ENCODE measurements around the gene HAGHL.

HAGHL gene

DNA sequence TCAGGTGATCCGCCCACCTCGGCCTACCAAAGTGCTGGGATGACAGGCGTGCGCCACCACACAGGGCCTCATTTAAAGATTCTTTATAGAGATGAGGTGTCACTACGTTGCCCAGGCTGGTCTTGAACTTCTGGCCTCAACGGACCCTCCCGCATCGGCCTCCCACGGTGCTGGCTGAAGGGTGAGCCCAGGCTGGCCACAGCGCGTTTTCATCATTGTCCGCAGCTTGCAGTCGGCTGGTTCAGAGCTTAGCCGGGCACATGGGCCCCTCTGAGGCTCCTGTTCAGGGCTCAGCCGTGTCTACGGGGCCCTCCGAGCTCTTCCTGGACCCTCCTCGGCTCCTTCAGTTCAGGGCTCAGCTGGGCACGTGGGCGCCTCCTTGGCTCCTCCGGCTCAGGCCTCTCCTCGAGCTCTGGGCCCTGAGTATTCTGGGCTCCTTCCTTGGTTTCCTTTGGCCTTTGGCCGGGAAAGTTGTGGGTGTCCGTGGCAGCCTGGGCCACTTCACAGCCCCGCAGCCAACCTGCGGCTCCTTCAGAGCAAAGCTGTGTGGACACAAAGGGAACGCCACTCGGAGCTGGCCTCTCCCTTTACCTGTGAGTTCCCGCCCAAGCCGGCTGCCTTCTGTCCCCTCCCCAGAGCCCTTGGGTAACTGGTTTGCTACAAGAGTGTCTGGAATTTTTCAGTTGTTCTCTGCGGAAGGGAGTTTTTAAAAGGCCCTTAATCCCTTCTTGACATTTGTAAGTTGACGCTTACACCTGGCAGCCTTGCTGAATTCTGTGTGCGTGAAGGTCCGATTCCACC, 32.4 kb downstream of the HAGHL start:
- no peak for DNase-seq (ENCODE audit: low read depth in 2 of 2)

DNA sequence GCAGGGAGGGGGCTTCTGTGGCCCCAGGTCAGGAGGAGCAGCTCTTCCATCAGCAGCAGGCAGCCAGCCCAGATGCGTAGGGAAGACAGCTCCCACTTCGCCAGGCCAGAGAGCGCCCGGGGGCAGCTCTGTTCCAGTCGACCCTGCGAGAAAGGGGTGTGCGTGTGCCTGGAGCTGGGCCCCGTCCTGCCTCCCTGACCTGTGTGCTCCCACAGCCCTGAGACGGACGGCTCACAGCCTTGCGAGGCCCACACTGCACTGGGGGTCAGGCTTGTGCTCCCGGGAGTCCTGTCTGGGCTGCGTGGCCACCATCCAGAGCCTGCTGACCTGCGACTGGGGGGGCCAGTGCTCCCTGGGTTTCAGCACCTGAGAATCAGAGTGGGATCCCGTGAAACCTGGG, 33.2 kb downstream of the HAGHL start:
- no peak for DNase-seq (ENCODE audit: low read depth in 2 of 2)

DNA sequence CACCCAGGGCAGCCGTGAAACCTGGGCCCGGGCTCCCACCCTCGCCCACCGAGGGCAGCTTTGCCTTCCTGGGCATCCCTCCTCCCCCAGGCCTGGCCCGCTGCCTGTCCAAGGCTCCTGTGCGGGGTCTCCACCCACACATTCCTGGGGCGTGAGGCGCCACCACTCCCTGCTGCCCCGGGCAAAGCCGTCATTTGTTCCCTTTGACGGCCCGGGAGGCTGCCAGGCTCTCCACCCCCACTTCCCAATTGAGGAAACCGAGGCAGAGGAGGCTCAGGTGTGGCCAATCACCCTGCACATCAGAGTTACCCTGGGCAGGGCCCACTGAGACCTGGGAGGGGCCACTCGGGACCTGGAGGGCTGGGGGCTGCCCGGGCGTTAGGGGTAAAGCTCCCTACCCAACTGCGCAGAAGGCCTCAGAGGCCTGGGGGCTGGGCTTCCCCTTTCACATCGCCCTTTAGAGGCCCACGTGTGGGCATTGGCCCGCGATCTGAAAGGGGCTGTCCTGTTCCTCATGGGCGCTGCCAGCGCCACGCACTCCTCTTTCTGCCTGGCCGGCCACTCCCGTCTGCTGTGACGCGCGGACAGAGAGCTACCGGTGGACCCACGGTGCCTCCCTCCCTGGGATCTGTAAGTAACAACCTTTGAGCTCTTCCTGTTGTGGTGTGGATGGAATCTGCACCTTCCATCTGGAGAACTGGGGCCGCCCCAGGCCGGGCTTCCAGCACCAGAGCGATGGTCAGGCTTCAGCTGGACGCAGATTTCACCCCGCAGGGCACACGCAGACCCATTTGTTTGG, 33.8 kb downstream of the HAGHL start, which contains the start of gene MSLN:
Gene MSLN (plus strand): TSS at position 190 of the 799 bp plus-strand sequence. CDS start 1,947 bp downstream, outside the sequence.
- no peak for DNase-seq (ENCODE audit: low read depth in 2 of 2)

DNA sequence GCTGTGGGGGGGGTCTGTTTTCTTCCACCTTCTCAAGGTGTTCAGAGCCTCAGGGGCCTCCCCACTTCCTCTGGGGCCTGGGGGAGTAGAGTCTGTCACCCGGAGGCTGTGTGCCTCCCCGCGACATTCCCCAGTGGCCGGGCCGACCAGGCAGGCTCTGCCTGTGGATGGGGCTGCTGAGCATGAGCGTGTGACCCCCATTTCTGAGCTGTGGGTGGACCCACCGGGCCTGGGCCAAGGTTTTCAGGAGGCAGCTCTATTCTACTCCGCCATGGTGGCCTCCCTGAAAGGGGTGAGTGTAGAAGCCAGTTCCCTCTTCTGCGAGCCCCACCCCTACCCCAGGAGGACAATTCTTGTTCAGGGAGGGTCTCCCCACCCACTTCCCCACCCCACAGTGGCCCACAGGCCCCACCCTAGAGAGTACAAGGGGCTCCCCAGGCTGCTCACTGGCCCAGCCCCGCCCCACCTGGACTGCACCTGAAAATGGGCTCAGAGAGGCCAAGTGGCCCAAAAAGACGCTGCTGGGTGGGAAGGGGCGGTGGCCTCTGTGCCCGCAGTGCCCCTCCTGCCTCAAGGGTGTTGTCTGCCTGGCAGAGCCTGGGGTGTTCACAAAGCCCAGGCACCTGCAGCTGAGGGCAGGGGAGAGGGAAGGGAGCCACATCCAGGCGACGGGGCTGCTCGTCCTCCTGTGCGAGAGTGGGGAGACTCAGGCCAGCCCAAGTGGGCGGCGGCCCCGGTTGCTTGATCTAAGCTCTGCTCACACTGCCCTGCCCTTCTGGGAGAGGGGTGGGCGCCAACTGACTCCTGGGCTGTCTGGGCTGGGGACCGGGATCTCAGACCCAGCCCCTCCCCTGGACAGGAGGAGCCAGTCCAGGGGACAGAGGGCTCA, 35.0 kb downstream of the HAGHL start:
- no peak for DNase-seq (ENCODE audit: low read depth in 2 of 2)

- DNase-seq (ENCODE audit: low read depth in 2 of 2) = no peak
These were observed 35.8 kb downstream of the HAGHL start for GRCh38 chr16:762595-763268.

- no peak for DNase-seq (ENCODE audit: low read depth in 2 of 2)
These were observed 36.7 kb downstream of the HAGHL start for GRCh38 chr16:763369-764183.

DNA sequence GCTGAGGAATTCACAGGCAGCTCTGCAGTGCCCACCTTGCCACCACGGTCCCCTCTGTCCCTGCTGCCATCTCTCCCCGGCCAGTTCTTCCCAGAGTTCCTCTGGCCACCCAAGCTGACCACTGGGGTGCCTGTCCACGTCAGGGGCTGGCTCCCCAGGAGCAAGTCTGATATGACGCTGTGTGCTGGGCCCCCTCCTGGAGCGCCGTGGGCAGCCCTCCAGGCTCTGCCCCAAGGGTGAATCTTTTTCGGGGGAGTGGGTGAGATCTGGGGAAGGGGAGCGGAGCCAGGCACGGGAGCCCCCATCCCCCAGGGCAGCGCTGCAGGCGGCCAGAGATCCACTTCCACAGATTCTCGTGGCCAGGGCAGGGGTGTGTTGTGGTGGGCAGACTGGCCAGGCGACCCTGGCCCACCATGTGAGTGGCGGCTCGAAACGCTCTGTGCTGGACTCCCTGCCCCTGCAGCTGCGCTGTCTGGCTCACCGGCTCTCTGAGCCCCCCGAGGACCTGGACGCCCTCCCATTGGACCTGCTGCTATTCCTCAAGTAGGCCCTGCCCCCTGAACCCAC, 37.4 kb downstream of the HAGHL start:
- DNase-seq (ENCODE audit: low read depth in 2 of 2) = no peak

DNA sequence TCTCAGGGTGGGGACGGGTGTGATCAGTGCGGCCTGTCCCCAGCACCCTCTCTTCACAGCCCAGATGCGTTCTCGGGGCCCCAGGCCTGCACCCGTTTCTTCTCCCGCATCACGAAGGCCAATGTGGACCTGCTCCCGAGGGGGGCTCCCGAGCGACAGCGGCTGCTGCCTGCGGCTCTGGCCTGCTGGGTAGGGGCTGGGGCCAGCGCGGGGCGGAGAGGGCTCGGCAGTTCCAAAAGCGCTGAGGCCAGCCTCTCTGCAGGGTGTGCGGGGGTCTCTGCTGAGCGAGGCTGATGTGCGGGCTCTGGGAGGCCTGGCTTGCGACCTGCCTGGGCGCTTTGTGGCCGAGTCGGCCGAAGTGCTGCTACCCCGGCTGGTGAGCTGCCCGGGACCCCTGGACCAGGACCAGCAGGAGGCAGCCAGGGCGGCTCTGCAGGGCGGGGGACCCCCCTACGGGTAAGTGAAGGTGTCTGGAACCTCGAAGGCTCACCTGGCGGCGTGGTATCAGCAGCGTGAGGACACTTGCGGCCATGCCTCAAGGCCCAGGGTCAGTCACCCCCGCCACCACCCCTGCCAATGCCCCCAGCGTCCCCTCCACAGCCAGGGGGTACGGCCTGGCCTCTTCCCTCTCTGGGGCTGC, 38.1 kb downstream of the HAGHL start:
- DNase-seq (ENCODE audit: low read depth in 2 of 2) = no peak

GRCh38 chr16:765488-765865, 38.6 kb downstream of the HAGHL start:
- no peak for DNase-seq (ENCODE audit: low read depth in 2 of 2)

- DNase-seq (ENCODE audit: low read depth in 2 of 2) = no peak
These were observed 39.3 kb downstream of the HAGHL start for GRCh38 chr16:766008-766819.

DNA sequence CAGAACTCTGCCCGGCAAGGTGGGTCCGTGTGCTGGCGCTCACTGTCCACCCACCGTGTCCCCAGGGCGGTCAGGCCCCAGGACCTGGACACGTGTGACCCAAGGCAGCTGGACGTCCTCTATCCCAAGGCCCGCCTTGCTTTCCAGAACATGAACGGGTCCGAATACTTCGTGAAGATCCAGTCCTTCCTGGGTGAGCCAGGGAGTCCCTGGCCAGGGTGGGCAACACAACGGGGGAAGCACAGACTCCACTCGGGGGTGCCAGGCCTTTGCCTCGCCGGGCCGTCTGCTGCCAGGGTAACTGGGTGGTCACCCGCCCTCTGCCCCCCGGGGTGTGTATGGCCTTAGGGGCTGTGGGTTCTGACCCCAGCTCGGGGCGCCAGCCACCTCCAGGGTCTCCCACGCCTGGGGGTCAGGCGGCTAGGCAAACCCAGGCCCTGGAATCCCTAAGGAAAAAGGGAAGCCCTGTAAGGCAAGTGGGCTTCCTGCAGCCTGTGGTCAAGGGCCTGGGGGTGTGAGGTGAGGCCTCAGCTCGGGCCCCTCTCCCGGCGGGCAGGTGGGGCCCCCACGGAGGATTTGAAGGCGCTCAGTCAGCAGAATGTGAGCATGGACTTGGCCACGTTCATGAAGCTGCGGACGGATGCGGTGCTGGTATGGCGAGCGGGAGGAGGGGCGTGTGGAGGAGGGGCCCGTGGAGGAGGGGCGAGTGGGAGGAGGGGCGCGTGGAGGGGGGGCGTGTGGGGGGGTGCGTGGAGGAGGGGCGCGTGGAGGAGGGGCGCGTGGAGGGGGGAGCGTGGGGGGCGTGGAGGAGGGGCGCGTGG, 40.1 kb downstream of the HAGHL start:
- DNase-seq (ENCODE audit: low read depth in 2 of 2) = no peak

GRCh38 chr16:767743-768235, 40.9 kb downstream of the HAGHL start:
- DNase-seq (ENCODE audit: low read depth in 2 of 2) = no peak

DNA sequence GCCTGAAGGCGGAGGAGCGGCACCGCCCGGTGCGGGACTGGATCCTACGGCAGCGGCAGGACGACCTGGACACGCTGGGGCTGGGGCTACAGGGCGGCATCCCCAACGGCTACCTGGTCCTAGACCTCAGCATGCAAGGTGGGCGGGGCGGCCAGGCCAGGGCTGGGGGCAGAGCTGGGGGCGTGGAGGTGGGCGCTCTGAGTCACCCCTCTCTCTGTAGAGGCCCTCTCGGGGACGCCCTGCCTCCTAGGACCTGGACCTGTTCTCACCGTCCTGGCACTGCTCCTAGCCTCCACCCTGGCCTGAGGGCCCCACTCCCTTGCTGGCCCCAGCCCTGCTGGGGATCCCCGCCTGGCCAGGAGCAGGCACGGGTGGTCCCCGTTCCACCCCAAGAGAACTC, 41.5 kb downstream of the HAGHL start:
- DNase-seq (ENCODE audit: low read depth in 2 of 2) = no peak

DNA sequence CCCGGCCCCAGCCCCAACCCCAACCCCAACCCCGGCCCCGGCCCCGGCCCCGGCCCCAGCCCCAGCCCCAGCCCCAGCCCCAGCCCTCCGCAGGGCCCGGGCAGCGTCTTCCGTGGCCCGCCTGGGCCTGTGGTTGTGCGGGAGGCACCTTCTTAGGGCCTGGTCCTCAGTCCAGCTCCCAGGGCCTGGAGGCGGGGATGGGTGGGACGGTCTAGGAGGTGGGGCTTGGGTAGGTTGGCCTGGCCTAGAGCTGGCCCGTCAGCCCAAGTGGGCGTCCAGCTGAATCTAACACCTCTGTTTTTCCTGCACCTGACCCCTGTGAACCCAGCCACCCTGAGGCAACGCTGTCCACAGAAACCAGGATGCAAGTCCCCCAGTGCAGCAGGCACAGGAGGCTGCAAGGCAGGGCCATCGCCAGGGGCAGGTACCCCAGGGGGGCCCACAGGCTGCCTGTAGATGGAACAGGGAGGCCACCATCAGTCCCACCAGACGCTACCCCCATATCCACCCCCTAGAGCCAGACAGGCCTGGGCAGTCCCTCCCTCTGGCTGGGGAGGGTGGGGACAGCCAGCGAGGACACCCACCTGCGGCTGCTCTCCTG, 42.4 kb downstream of the HAGHL start:
- no peak for DNase-seq (ENCODE audit: low read depth in 2 of 2)

- DNase-seq (ENCODE audit: low read depth in 2 of 2) = no peak
These were observed 43.0 kb downstream of the HAGHL start for GRCh38 chr16:769934-770333.

GRCh38 chr16:770411-770810, 43.5 kb downstream of the HAGHL start:
- DNase-seq (ENCODE audit: low read depth in 2 of 2) = no peak

DNA sequence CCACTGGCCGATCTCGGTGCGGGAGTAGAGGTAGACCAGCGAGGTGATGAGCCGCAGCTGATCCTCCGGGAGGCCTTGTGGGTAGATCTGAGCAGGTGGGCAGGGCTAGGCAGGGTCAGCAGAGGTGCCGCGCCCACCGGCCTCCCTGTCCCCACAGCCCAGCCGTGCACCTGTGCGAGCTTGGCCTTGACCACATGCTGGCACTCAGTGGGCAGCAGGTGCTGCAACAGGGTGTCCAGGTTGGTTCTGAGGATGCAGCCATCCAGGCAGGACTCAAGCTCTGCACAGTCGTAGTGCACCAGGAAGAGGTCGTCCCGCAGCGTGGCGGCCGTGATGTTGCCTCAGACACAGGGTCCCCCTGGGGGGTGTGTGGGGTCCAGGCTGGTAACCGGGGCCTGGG, 46.1 kb downstream of the HAGHL start:
- DNase-seq (ENCODE audit: low read depth in 2 of 2) = no peak
